K562 (cell line): ENCODE data around the gene PHTF1. TPM values are rescaled to one million over a fixed set of nuclear protein-coding genes. Genes with fewer than 3 reads are reported as not detected.
A peak's percentile ranks its signal among the peaks of the same experiment; 100 is the strongest.

Experiments used
- ATAC-seq: fragments of 200-7000 bp; cut with Tn5 transposase; 3 replicates; pipeline ENCODE4 v1.9.1; 2020; ENCODE audit warnings: moderate library complexity
- BruUV-seq: library from RNA; stranded (reverse); fragments of 400-500 nt; replicated peaks from 2 replicates; lab custom pipeline; 2021; lab: Mats Ljungman, UMichigan
- CTCF ChIA-PET: fragments of 300-600 bp; formaldehyde crosslinking; extraction: SDS; loops from one replicate; lab custom pipeline; 2021; ENCODE audit warnings: low intra/inter-chr PET ratio; lab: Yijun Ruan, JAX
- POLR2A ChIA-PET: fragments of 300-600, 350-650 bp; sonication (Branson Sonifier 250); formaldehyde crosslinking; extraction: SDS; loops from one replicate; lab custom pipeline; 2021; ENCODE audit warnings: antibody characterized with exemption, inconsistent platforms; lab: Yijun Ruan, JAX
- DNase-seq, 4 experiments: peaks; one replicate each; pipeline versions ENCODE4 v3.0.0 to v3.0.0-alpha.2; 2011 to 2018; ENCODE audit warnings: low spot score in 3 of 4, mixed read lengths in 3 of 4; ENCODE audit errors: extremely low read depth in 1 of 4
- FAIRE-seq: peaks from 2 replicates; lab custom pipeline; 2011; peaks lifted over from hg19 to GRCh38; lab: Jason Lieb, UNC
- H2AFZ ChIP-seq: 2 replicates; pipeline ENCODE4 v1.6.0; 2011; ENCODE audit warnings: low read depth, low read length, control low read depth, inconsistent platforms
- H3K27ac ChIP-seq: fragments of 200-600 bp; 3 replicates; pipeline ENCODE4 v1.8.0; 2011; ENCODE audit warnings: low read depth, mild to moderate bottlenecking, control low read depth, inconsistent platforms, low read length, moderate library complexity, mixed read lengths; ENCODE audit errors: extremely low read depth
- H3K27me3 ChIP-seq, 2 experiments: fragments of 300-600 bp in 1 of 2; 2 replicates in 1 of 2; 3 replicates in 1 of 2; pipeline versions ENCODE4 v1.6.0 to v1.8.0; 2011; ENCODE audit warnings: inconsistent platforms in 2 of 2, low read length in 2 of 2, mild to moderate bottlenecking in 1 of 2, mixed read lengths in 1 of 2, moderate library complexity in 1 of 2; ENCODE audit not compliant: control insufficient read depth in 2 of 2, insufficient read depth in 2 of 2
- H3K36me3 ChIP-seq: fragments of 300-600 bp; 3 replicates; pipeline ENCODE4 v1.8.0; 2011; ENCODE audit warnings: mild to moderate bottlenecking, low read length, inconsistent platforms; ENCODE audit not compliant: control insufficient read depth, insufficient read depth
- H3K4me1 ChIP-seq, 2 experiments: fragments of 200-600 bp in 1 of 2; replicated peaks in 1 of 2; 2 replicates in 1 of 2; 3 replicates in 1 of 2; pipeline versions ENCODE4 v1.5.1 to v1.8.0; 2011; ENCODE audit warnings: inconsistent platforms in 2 of 2, low read length in 2 of 2, mild to moderate bottlenecking in 1 of 2, mixed read lengths in 1 of 2, moderate library complexity in 1 of 2; ENCODE audit not compliant: control insufficient read depth in 2 of 2, insufficient read depth in 2 of 2
- H3K4me2 ChIP-seq: 2 replicates; pipeline ENCODE4 v1.6.1; 2011; ENCODE audit warnings: low read length, control low read depth, inconsistent platforms, mixed read lengths; ENCODE audit not compliant: insufficient read depth
- H3K4me3 ChIP-seq: fragments of 200-600 bp; sonication (generic), shearing (Covaris generic); 2 replicates; pipeline ENCODE4 v1.5.1; 2016; ENCODE audit warnings: control low read depth, inconsistent platforms
- H3K79me2 ChIP-seq: fragments of 200-600 bp; 3 replicates; pipeline ENCODE4 v1.8.0; 2011; ENCODE audit warnings: low read length, inconsistent platforms; ENCODE audit not compliant: control insufficient read depth, insufficient read depth
- H3K9ac ChIP-seq, 2 experiments: 2 replicates each; pipeline versions ENCODE4 v1.6.0 to v1.6.1; 2011; ENCODE audit warnings: low read depth in 2 of 2, low read length in 2 of 2, control low read depth in 1 of 2, inconsistent platforms in 1 of 2, mild to moderate bottlenecking in 1 of 2, mixed read lengths in 1 of 2; ENCODE audit not compliant: insufficient read depth in 1 of 2
- H3K9me1 ChIP-seq: one replicate; pipeline ENCODE4 v1.6.0; 2011; ENCODE audit warnings: inconsistent platforms, mild to moderate bottlenecking, low read length, moderate library complexity; ENCODE audit not compliant: control insufficient read depth, insufficient read depth
- H3K9me3 ChIP-seq: replicated peaks from 2 replicates; pipeline ENCODE4 v1.5.1; 2011; ENCODE audit warnings: low read depth, low read length, inconsistent platforms; ENCODE audit not compliant: control insufficient read depth, insufficient read depth
- H4K20me1 ChIP-seq: replicated peaks from 2 replicates; pipeline ENCODE4 v1.6.1; 2011; ENCODE audit warnings: low read length, inconsistent platforms, mixed read lengths; ENCODE audit not compliant: control insufficient read depth, insufficient read depth
- BCL6 ChIP-seq: fragments of 250-450 bp; sonication (Bioruptor Pico); IDR thresholded peaks from 2 replicates; pipeline ENCODE4 v1.4.0; 2020
- CREB3 ChIP-seq: fragments of 450-650 bp; conservative IDR thresholded peaks from 2 replicates; pipeline ENCODE4 v1.6.1; 2016; ENCODE audit warnings: missing genetic modification characterization, low read depth, mild to moderate bottlenecking, missing compliant biosample characterization, moderate library complexity
- FOXM1 ChIP-seq, 2 experiments: fragments of 450-650 bp in 1 of 2; sonication (generic) in 1 of 2; formaldehyde crosslinking in 1 of 2; IDR thresholded peaks; 2 replicates each; pipeline versions ENCODE4 v1.6.1 to v1.9.0; 2017 to 2022; ENCODE audit warnings: low read depth in 2 of 2, mild to moderate bottlenecking in 2 of 2, missing genetic modification reagents in 1 of 2, moderate library complexity in 1 of 2
- HSF4 ChIP-seq: fragments of 250-450 bp; sonication (Bioruptor Pico); IDR thresholded peaks from 2 replicates; pipeline ENCODE4 v2.1.2; 2022; ENCODE audit warnings: mild to moderate bottlenecking, moderate library complexity, borderline replicate concordance
- ID3 ChIP-seq, 2 experiments: fragments of 250-450 bp in 1 of 2; fragments of 450-650 bp in 1 of 2; sonication (Bioruptor Pico) in 1 of 2; IDR thresholded peaks; 2 replicates each; pipeline versions ENCODE4 v1.6.1 to v1.8.0; 2016 to 2021; ENCODE audit warnings: mild to moderate bottlenecking in 2 of 2, moderate library complexity in 2 of 2, missing compliant biosample characterization in 1 of 2, missing genetic modification characterization in 1 of 2
- KDM1A ChIP-seq, 2 experiments: fragments of 450-650 bp; IDR thresholded peaks; 2 replicates each; pipeline ENCODE4 v1.6.1; 2016; ENCODE audit warnings: mild to moderate bottlenecking in 2 of 2
- KLF13 ChIP-seq: fragments of 450-650 bp; IDR thresholded peaks from 2 replicates; pipeline ENCODE4 v1.6.1; 2016; ENCODE audit warnings: missing genetic modification characterization, low read depth, mild to moderate bottlenecking, missing compliant biosample characterization, moderate library complexity, borderline replicate concordance
- LCOR ChIP-seq: sonication (generic); formaldehyde crosslinking; IDR thresholded peaks from 2 replicates; pipeline ENCODE4 v1.8.0; 2022; ENCODE audit warnings: mild to moderate bottlenecking, missing genetic modification reagents
- MAFG ChIP-seq: fragments of 450-650 bp; conservative IDR thresholded peaks from 2 replicates; pipeline ENCODE4 v1.6.1; 2016; ENCODE audit warnings: missing genetic modification characterization, missing compliant biosample characterization
- MYC ChIP-seq, 2 experiments: fragments of 250-450 bp in 1 of 2; sonication (Bioruptor Pico) in 1 of 2; IDR thresholded peaks; 2 replicates each; pipeline versions ENCODE4 v1.5.1 to v1.6.1; 2012 to 2021; ENCODE audit warnings: low read depth in 2 of 2, borderline replicate concordance in 1 of 2, improper control_type of control experiment in 1 of 2, low read length in 1 of 2, mild to moderate bottlenecking in 1 of 2, moderate library complexity in 1 of 2
- PHTF2 ChIP-seq: fragments of 250-450 bp; sonication (Bioruptor Pico); IDR thresholded peaks from 2 replicates; pipeline ENCODE4 v1.5.0; 2021; ENCODE audit warnings: mild to moderate bottlenecking
- POLR2B ChIP-seq: fragments of 450-650 bp; IDR thresholded peaks from 2 replicates; pipeline ENCODE4 v1.6.1; 2018; ENCODE audit warnings: low read depth; ENCODE audit not compliant: partially characterized antibody
- SMARCA4 ChIP-seq: fragments of 450-650 bp; IDR thresholded peaks from 2 replicates; pipeline ENCODE4 v1.6.1; 2016
- THRAP3 ChIP-seq: fragments of 450-650 bp; IDR thresholded peaks from 2 replicates; pipeline ENCODE4 v1.6.1; 2016; ENCODE audit warnings: mild to moderate bottlenecking, inconsistent platforms, borderline replicate concordance
- TRIM24 ChIP-seq, 2 experiments: fragments of 450-650 bp; IDR thresholded peaks; 2 replicates each; pipeline ENCODE4 v1.6.1; 2016
- ZNF134 ChIP-seq: fragments of 250-450 bp; sonication (Bioruptor Pico); conservative IDR thresholded peaks from 2 replicates; pipeline ENCODE4 v1.4.0; 2020
- ZNF175 ChIP-seq: fragments of 200-800 bp; sonication (Bioruptor generic); IDR thresholded peaks from 2 replicates; pipeline ENCODE4 v1.6.1; 2016; ENCODE audit warnings: low read depth, mild to moderate bottlenecking, missing genetic modification characterization, missing compliant biosample characterization
- ZNF217 ChIP-seq: sonication (generic); formaldehyde crosslinking; IDR thresholded peaks from 2 replicates; pipeline ENCODE4 v1.8.0; 2022; ENCODE audit warnings: mild to moderate bottlenecking, missing genetic modification reagents
- ZNF408 ChIP-seq: fragments of 250-450 bp; sonication (Bioruptor Pico); IDR thresholded peaks from 2 replicates; pipeline ENCODE4 v1.4.0; 2020; ENCODE audit warnings: low read depth, mild to moderate bottlenecking, moderate library complexity
- ZSCAN32 ChIP-seq: fragments of 450-650 bp; formaldehyde crosslinking; IDR thresholded peaks from 2 replicates; pipeline ENCODE4 v1.4.0; 2020; ENCODE audit warnings: mild to moderate bottlenecking, moderate library complexity
- WGBS: fragments of 100-300 bp; shearing (Covaris generic); methylation state at CpG from one replicate; pipeline ENCODE4 v1.1.6; 2016; ENCODE audit warnings: low coverage, mixed read lengths; ENCODE audit not compliant: insufficient coverage; ENCODE audit errors: missing lambda C conversion rate; 5-methylcytosine and 5-hydroxymethylcytosine counted together
- in situ Hi-C: fragments of 300-500 bp; cut with MboI; formaldehyde crosslinking; loops from 4 replicates; pipeline ENCODE4 v1.15.0; 2018; ENCODE audit warnings: inconsistent platforms, mixed read lengths
- intact Hi-C: fragments of 100-400 bp; cut with micrococcal nuclease; formaldehyde crosslinking; loops from 2 replicates; pipeline ENCODE4 v1.14.2; 2022
- polyA plus RNA-seq, 8 experiments: library from polyadenylated mRNA; depleted of rRNA in 4 of 8; stranded (reverse) in 5 of 8; unstranded in 3 of 8; fragments of >200 nt; fragmentation: Nextera tagmentation in 2 of 8; fragmentation: Illumina TruSeq in 1 of 8; extraction: Ambion mirVana in 2 of 8; extraction: Trizol in 1 of 8; gene quantifications; 2 replicates each; pipeline versions ENCODE4 v1.2.1 to v1.2.3, GENCODE V29; 2011 to 2014; ENCODE audit warnings: inconsistent platforms in 1 of 8, missing spikeins in 1 of 8
- total RNA-seq, 7 experiments: library from RNA; depleted of rRNA in 6 of 7; stranded (reverse); fragments of >200 nt in 6 of 7; fragmentation: Illumina TruSeq in 2 of 7; extraction: Trizol in 2 of 7; gene quantifications; 2 replicates each; pipeline versions ENCODE4 v1.2.1 to v1.2.3, GENCODE V29; 2011 to 2021; ENCODE audit warnings: low replicate concordance in 1 of 7

Gene PHTF1
- total and polyA plus RNA-seq, 9 of the 15 experiments (the other 6 are each of a cell fraction or from before 2014, with no cell fraction given) = 8.4 to 36.2 (median 23.0) TPM

GRCh38 chr1:113780374-113781146 is 21.3 kb upstream of the PHTF1 start (continued):
- TF ChIP-seq KLF13 (tag) (no peak), THRAP3 (peak; percentile 46; the same call in 1 of the 2 replicates), PHTF2 (CRISPR knock-in tag) (no peak), LCOR (CRISPR knock-in tag) (0 out of 2 replicates have a peak, but pooled peaks have one; percentile 32)
- TF ChIP-seq, all 486 proteins: peak for 15

GRCh38 chr1:113779542-113779941 is 20.3 kb upstream of the PHTF1 start:
- 4% methylated on average over 6 of the region's 6 CpGs for WGBS
- intact Hi-C loops = no loop called here
- no peak for TF ChIP-seq FOXM1 (IDR thresholded peaks at IDR 0.05; ENCODE audit: low read depth)
- TF ChIP-seq FOXM1 (CRISPR knock-in tag; IDR thresholded peaks at IDR 0.05; ENCODE audit: low read depth) = no peak
- TF ChIP-seq TRIM24 (IDR thresholded peaks at IDR 0.05) = peak in 1 of 2 experiments; percentile 40; a peak in 1 of 4 replicates
- no peak for TF ChIP-seq ZNF217 (CRISPR knock-in tag)
- TF ChIP-seq CREB3 (tag) = no peak
- peak; percentile 73 to 89 for TF ChIP-seq KDM1A (IDR thresholded peaks at IDR 0.05)
- no peak for TF ChIP-seq ZSCAN32
- no peak for TF ChIP-seq HSF4 (CRISPR knock-in tag)
- TF ChIP-seq ZNF134 (CRISPR knock-in tag) = no peak
- no peak for TF ChIP-seq ID3 (CRISPR knock-in tag; IDR thresholded peaks at IDR 0.05)
- no peak for TF ChIP-seq ID3 (tag; IDR thresholded peaks at IDR 0.05)
- no peak for TF ChIP-seq ZNF175 (CRISPR knock-in tag)
- no peak for TF ChIP-seq MYC (IDR thresholded peaks at IDR 0.05; ENCODE audit: low read depth, low read length)
- TF ChIP-seq MYC (CRISPR knock-in tag; IDR thresholded peaks at IDR 0.05; ENCODE audit: borderline replicate concordance, low read depth) = no peak
- TF ChIP-seq MAFG = no peak
- no peak for TF ChIP-seq BCL6 (CRISPR knock-in tag)
- no peak for TF ChIP-seq POLR2B
- peak; percentile 57; the same call in 1 of the 2 replicates for TF ChIP-seq SMARCA4
- no peak for TF ChIP-seq ZNF408 (CRISPR knock-in tag)

More at GRCh38 chr1:113779542-113779941, 20.3 kb upstream of the PHTF1 start:
- H2AFZ ChIP-seq = no peak overlapping the region
- POLR2A ChIA-PET = no interaction called here
- FAIRE-seq (no peak), ATAC-seq (peak; percentile 42), DNase-seq (peak in 1 of 4 experiments; percentile 63)
- in situ Hi-C loops = no loop called here
- H3K27me3 ChIP-seq = no peaks in the 10 kb centered on the region
- CTCF ChIA-PET = no interaction called here
- H3K9ac ChIP-seq = 0 out of 4 replicates have a peak overlapping the region, but pooled peaks of 1 of the 2 experiments have one; percentile 17
- H3K4me2 ChIP-seq = 0 out of 2 replicates have a peak overlapping the region, but pooled peaks have one; percentile 22
- peaks cover 15 to 50% of the 10 kb centered on the region in 2 experiments for H3K4me1 ChIP-seq
- peaks cover 28% of the 10 kb centered on the region; the same call in 1 of the 2 replicates for H4K20me1 ChIP-seq
- no peaks in the 10 kb centered on the region for H3K9me3 ChIP-seq
- peaks cover 24% of the 10 kb centered on the region; the same call in 2 of the 3 replicates for H3K36me3 ChIP-seq
- H3K4me3 ChIP-seq = no peak overlapping the region
- H3K79me2 ChIP-seq = peaks cover 80% of the 10 kb centered on the region
- no TSS peak for BruUV-seq
- H3K9me1 ChIP-seq = no peaks in the 10 kb centered on the region
- H3K27ac ChIP-seq = no peak overlapping the region
